Nephron progenitor cell (in vitro differentiated cells): Measurements from ENCODE around the gene ANO9.

ENCODE experiments used
- DNase-seq: peaks from one replicate; pipeline ENCODE4 v3.0.0; 2021
- H3K27ac Mint-ChIP-seq: 2 replicates; pipeline ENCODE4 v1.8.0; 2021; ENCODE audit warnings: mild to moderate bottlenecking, moderate library complexity, mixed read lengths
- H3K27me3 Mint-ChIP-seq: 2 replicates; pipeline ENCODE4 v1.8.0; 2021; ENCODE audit warnings: mild to moderate bottlenecking, low read depth, mixed read lengths; ENCODE audit not compliant: poor library complexity
- H3K36me3 Mint-ChIP-seq: 2 replicates; pipeline ENCODE4 v1.8.0; 2021; ENCODE audit warnings: low read depth, mixed read lengths
- H3K4me1 Mint-ChIP-seq: 2 replicates; pipeline ENCODE4 v1.8.0; 2021; ENCODE audit warnings: mixed read lengths
- H3K4me3 Mint-ChIP-seq: 2 replicates; pipeline ENCODE4 v1.8.0; 2021; ENCODE audit warnings: mild to moderate bottlenecking, moderate library complexity, mixed read lengths
- H3K9me3 Mint-ChIP-seq: 2 replicates; pipeline ENCODE4 v1.8.0; 2021; ENCODE audit warnings: mild to moderate bottlenecking, moderate library complexity, mixed read lengths
- TF ChIP-seq, protein P1 (sequence below): fragments of 200-600 bp; sonication (generic); IDR thresholded peaks from 2 replicates; pipeline ENCODE4 v1.5.0; 2021; ENCODE audit warnings: antibody characterized with exemption

Gene ANO9

DNA sequence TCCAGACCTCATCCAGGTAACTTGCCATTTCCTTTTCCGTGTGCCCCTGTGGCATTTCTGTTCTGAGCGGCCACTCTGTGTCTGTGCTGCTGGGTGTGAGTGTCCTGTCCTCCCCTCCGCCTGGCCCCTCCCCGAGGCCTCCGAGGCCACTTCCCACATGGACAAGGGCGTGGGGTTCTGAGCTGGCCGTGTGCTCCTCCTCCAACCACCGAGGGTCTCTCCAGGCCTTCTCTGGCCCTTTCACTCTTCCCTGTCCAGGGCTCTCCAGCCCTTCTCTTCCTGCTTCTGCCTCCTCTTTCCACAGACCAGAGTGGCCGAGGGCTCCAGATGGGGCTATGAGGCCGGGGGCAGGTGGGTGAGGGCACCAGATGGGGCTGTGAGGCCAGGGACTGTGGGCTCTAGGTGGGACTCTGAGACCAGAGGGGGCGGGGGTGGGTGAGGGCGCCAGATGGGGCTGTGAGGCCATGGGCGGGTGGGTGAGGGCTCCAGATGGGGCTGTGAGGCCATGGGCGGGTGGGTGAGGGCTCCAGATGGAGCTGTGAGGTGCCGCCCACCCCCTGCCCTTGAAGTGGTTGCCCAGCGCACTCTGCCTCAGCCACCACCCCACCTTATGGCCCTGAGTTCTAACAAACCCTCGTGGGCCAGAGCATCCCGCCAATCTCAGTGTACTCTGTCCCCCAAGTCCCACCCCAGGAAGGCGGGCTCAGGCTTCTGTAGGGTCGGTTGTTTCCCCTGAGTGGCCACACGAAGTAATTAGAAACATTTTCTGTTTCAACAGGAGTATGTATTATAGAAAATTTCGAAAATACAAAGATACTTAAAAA lies 32.4 kb upstream of the ANO9 start:
- H3K27ac Mint-ChIP-seq: peak overlapping the region; percentile 32
- H3K4me1 Mint-ChIP-seq: peaks cover 65% of the 10 kb centered on the region

DNA sequence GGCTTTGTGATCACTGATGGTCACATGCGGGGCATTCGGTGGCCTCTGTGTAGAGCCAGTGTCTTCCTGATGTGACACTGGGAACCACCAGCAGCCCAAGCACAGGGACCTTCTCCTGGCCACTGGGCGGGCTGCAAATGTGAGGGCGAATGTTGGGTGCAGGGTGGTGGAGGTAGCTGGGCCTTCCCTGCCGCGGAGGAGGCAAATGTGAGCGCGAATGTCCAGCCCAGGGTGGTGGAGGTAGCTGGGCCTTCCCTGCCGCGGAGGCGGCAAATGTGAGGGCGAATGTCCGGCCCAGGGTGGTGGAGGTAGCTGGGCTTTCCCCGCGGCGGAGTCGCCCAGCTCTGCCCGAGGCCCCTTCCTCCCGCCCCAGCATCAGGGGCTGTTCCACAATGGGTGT lies 31.6 kb upstream of the ANO9 start:
- H3K36me3 Mint-ChIP-seq: peaks cover 10% of the 10 kb centered on the region
- no peaks in the 10 kb centered on the region for H3K27me3 Mint-ChIP-seq
- no peaks in the 10 kb centered on the region for H3K9me3 Mint-ChIP-seq
- no peak overlapping the region for H3K4me3 Mint-ChIP-seq
- peaks cover 72% of the 10 kb centered on the region for H3K4me1 Mint-ChIP-seq
- DNase-seq: no peak
- H3K27ac Mint-ChIP-seq: peak overlapping the region; percentile 22
- TF ChIP-seq, protein P1, sequence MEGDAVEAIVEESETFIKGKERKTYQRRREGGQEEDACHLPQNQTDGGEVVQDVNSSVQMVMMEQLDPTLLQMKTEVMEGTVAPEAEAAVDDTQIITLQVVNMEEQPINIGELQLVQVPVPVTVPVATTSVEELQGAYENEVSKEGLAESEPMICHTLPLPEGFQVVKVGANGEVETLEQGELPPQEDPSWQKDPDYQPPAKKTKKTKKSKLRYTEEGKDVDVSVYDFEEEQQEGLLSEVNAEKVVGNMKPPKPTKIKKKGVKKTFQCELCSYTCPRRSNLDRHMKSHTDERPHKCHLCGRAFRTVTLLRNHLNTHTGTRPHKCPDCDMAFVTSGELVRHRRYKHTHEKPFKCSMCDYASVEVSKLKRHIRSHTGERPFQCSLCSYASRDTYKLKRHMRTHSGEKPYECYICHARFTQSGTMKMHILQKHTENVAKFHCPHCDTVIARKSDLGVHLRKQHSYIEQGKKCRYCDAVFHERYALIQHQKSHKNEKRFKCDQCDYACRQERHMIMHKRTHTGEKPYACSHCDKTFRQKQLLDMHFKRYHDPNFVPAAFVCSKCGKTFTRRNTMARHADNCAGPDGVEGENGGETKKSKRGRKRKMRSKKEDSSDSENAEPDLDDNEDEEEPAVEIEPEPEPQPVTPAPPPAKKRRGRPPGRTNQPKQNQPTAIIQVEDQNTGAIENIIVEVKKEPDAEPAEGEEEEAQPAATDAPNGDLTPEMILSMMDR: no peak

More for the DNA sequence above, 32.4 kb upstream of the ANO9 start:
- TF ChIP-seq, protein P1: no peak
- Mint-ChIP-seq H3K27me3 (no peaks in the 10 kb centered on the region), H3K36me3 (peaks cover 17% of the 10 kb centered on the region), H3K9me3 (no peaks in the 10 kb centered on the region), H3K4me3 (no peak overlapping the region)
- no peak for DNase-seq

DNA sequence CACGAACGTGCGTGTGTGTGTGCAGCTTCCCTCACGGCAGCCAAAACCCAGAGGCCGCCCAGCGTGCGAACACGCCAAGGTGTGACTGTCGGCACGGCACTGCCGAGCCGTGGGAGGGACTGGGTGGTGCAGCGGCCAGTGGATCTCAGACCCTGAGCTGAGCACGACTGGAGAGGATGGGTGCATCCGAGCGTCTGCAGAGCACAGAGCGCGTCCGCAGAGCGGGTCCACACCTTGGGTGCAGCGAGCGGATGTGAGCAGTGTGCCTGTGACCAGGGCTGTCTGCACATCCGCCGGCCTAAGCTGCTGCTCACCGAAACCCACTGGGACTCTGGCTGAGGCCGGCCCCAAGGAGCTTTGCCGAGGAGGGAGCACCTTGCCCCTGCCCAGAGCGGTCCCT lies 31.0 kb upstream of the ANO9 start:
- DNase-seq: no peak
- no peaks in the 10 kb centered on the region for H3K9me3 Mint-ChIP-seq
- H3K27ac Mint-ChIP-seq: peak overlapping the region; percentile 22
- TF ChIP-seq, protein P1: no peak
- H3K4me3 Mint-ChIP-seq: no peak overlapping the region
- H3K36me3 Mint-ChIP-seq: peaks cover 10% of the 10 kb centered on the region
- H3K27me3 Mint-ChIP-seq: no peaks in the 10 kb centered on the region
- peaks cover 75% of the 10 kb centered on the region for H3K4me1 Mint-ChIP-seq

DNA sequence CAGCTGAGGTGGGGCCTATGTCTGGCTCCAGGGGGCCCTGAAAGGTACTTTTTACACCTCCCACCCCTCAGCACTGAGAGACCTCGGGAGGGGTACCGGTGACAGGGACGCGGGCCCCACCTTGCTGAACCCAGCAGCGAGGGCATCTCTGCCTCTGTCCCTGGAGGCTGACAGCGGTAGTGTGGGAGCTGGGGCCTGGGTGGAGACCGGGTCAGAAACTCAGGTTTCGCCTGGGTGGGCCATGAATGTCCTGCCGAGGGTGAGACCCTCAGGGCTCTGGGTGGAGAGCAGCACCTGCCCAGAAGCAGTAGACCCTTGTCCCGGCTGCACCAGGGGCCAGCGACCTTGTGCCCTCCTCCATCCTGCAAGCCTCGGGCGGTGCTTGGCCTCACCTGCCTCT lies 30.5 kb upstream of the ANO9 start:
- Mint-ChIP-seq H3K4me1 (peaks cover 71% of the 10 kb centered on the region), H3K27ac (no peak overlapping the region), H3K9me3 (no peaks in the 10 kb centered on the region), H3K27me3 (no peaks in the 10 kb centered on the region), H3K4me3 (no peak overlapping the region), H3K36me3 (peaks cover 10% of the 10 kb centered on the region)
- no peak for DNase-seq
- TF ChIP-seq, protein P1: no peak

DNA sequence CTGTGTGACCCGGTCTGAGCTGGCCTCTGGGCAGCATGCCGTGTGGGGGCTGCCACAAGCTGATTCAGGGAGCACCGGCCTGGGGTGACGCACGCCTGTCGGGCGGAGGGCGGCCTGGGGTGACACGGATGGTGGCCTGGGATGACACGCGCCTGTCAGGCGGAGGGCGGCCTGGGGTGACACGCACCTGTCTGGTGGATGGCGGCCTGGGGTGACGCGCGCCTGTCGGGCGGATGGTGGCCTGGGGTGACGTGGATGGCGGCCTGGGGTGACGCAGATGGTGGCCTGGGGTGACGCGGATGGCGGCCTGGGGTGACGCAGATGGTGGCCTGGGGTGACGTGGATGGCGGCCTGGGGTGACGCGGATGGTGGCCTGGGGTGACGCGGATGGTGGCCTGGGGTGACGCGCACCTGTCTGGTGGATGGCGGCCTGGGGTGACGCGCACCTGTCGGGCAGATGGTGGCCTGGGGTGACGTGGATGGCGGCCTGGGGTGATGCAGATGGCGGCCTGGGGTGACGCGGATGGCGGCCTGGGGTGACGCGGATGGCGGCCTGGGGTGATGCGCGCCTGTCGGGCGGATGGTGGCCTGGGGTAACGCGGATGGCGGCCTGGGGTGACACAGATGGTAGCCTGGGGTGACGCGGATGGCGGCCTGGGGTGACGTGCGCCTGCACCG lies 29.8 kb upstream of the ANO9 start:
- peaks cover 13% of the 10 kb centered on the region for H3K36me3 Mint-ChIP-seq
- no peak overlapping the region for H3K4me3 Mint-ChIP-seq
- DNase-seq: no peak
- H3K27ac Mint-ChIP-seq: no peak overlapping the region
- H3K4me1 Mint-ChIP-seq: peaks cover 64% of the 10 kb centered on the region
- H3K27me3 Mint-ChIP-seq: no peaks in the 10 kb centered on the region
- no peaks in the 10 kb centered on the region for H3K9me3 Mint-ChIP-seq
- TF ChIP-seq, protein P1: no peak
